ENCODE data around the gene HS3ST6. TPM values are rescaled to one million over a fixed set of nuclear protein-coding genes. Genes with fewer than 3 reads are reported as not detected.
A peak's percentile ranks its signal among the peaks of the same experiment; 100 is the strongest.

Gene HS3ST6
- polyA plus RNA-seq, 1 of the 3 experiments (the other 2 are of a cell fraction) = 0.03 TPM

GRCh38 chr16:1908184-1908583, 10.0 kb downstream of the HS3ST6 start:
- Histone ChIP-seq H3K4me2 (no peak overlapping the region), H3K27ac (ENCODE audit: low read depth in 2 of 2, low read length in 1 of 2) (no peak overlapping the region), H3K9me2 (no peaks in the 10 kb centered on the region), H3K9ac (no peak overlapping the region), H3K36me3 (replicated peaks in 1 of 2; ENCODE audit: control insufficient read depth in 1 of 2, insufficient read depth in 2 of 2, low read length in 1 of 2) (no peaks in the 10 kb centered on the region), H3K4me1 (ENCODE audit: control insufficient read depth in 1 of 2, insufficient read depth in 2 of 2, low read depth in 1 of 2, low read length in 1 of 2) (peaks cover 0 to 17% of the 10 kb centered on the region in 2 experiments; a peak in 1 of 4 replicates), H4K20me1 (ENCODE audit: insufficient read depth) (no peaks in the 10 kb centered on the region), H3K9me3 (no peaks in the 10 kb centered on the region), H3K79me2 (ENCODE audit: insufficient read depth) (no peaks in the 10 kb centered on the region), H2AFZ (ENCODE audit: low read depth) (no peak overlapping the region), H3K27me3 (ENCODE audit: insufficient read depth) (no peaks in the 10 kb centered on the region), H3F3A (replicated peaks; ENCODE audit: insufficient read depth) (no peaks in the 10 kb centered on the region), H3K4me3 (ENCODE audit: low read depth in 2 of 2, low read length in 1 of 2) (no peak overlapping the region)
- CTCF ChIA-PET = interaction anchor here (1.6 to 2.6 kb wide), 4 partner anchors 15 to 44 kb away, joined by 5 to 13 read pairs (median 8); no protein-coding TSS in a partner anchor
- WGBS (ENCODE audit: low lambda C conversion rate) = 86% methylated on average over 11 of the region's 17 CpGs
- peak; percentile 32 for DNase-seq
- POLR2A ChIA-PET = no interaction called here
- TF ChIP-seq EZH2phosphoT487 (IDR thresholded peaks at IDR 0.05; ENCODE audit: borderline replicate concordance, low read depth) (no peak), SMC3 (IDR thresholded peaks at IDR 0.05; ENCODE audit: low read depth, low read length) (no peak), GABPA (IDR thresholded peaks at IDR 0.05; ENCODE audit: low read depth) (no peak), ELF1 (IDR thresholded peaks at IDR 0.05) (no peak), USF1 (IDR thresholded peaks at IDR 0.05; ENCODE audit: borderline replicate concordance, low read depth) (no peak), POLR2AphosphoS5 (IDR thresholded peaks at IDR 0.05; ENCODE audit: low read depth, low read length) (no peak), SIN3A (IDR thresholded peaks at IDR 0.05; ENCODE audit: borderline replicate concordance, low read depth, low read length) (no peak), IRF3 (IDR thresholded peaks at IDR 0.05; ENCODE audit: low read depth, low read length) (no peak), FOSL2 (IDR thresholded peaks at IDR 0.05; ENCODE audit: borderline replicate concordance, low read depth) (no peak), CHD2 (IDR thresholded peaks at IDR 0.05; ENCODE audit: low read length, partially characterized antibody) (no peak), JUND (IDR thresholded peaks at IDR 0.05) (no peak), FOXJ3 (CRISPR knock-in tag; IDR thresholded peaks at IDR 0.05) (no peak), REST (IDR thresholded peaks at IDR 0.05; ENCODE audit: low read depth, low read length) (no peak), USF2 (IDR thresholded peaks at IDR 0.05; ENCODE audit: borderline replicate concordance, low read depth, low read length) (no peak), RXRA (IDR thresholded peaks at IDR 0.05; ENCODE audit: borderline replicate concordance, low read depth) (no peak), NFIC (IDR thresholded peaks at IDR 0.05; ENCODE audit: borderline replicate concordance) (no peak), RFX5 (IDR thresholded peaks at IDR 0.05; ENCODE audit: low read length) (no peak)

All from SK-N-SH (cell line).